ENCODE measurements around the gene TNFAIP2. TPM values are rescaled to one million over a fixed set of nuclear protein-coding genes. Genes with fewer than 3 reads are reported as not detected.

The TNFAIP2 gene
- total and polyA plus RNA-seq, 2 of the 4 experiments (the other 2 are of a cell fraction) = 6.3 to 9.6 TPM

GRCh38 chr14:103136388-103137271 lies 13.4 kb downstream of the TNFAIP2 start (continued):
- TF ChIP-seq MAZ (IDR thresholded peaks at IDR 0.05; ENCODE audit: borderline replicate concordance, low read depth, low read length) (peak; percentile 55; the same call in 1 of the 2 replicates), BHLHE40 (IDR thresholded peaks at IDR 0.05; ENCODE audit: low read depth, low read length) (no peak), CHD1 (IDR thresholded peaks at IDR 0.05; ENCODE audit: low read depth, low read length) (no peak)

GRCh38 chr14:103137689-103138300 lies 14.5 kb downstream of the TNFAIP2 start:
- Histone ChIP-seq H3K18ac (ENCODE audit: low read depth, low read length) (no peak overlapping the region), H3K79me1 (ENCODE audit: low read depth in 1 of 2, low read length in 2 of 2) (no peaks in the 10 kb centered on the region), H3K9me3 (ENCODE audit: control insufficient read depth, insufficient read depth, low read length) (no peaks in the 10 kb centered on the region), H3K4me1 (ENCODE audit: control insufficient read depth, insufficient read depth, low read length) (peaks cover 5% of the 10 kb centered on the region), H3K14ac (replicated peaks; ENCODE audit: low read depth, low read length) (no peak overlapping the region), H3K4ac (ENCODE audit: low read depth, low read length) (peak overlapping the region; percentile 70), H4K20me1 (ENCODE audit: insufficient read depth, low read length) (no peaks in the 10 kb centered on the region), H2BK20ac (ENCODE audit: low read depth, low read length) (0 out of 2 replicates have a peak overlapping the region, but pooled peaks have one; percentile 24), H3K4me2 (ENCODE audit: low read depth, low read length) (no peak overlapping the region), H3K27me3 (ENCODE audit: control insufficient read depth, insufficient read depth, low read length) (peaks cover 6% of the 10 kb centered on the region; the same call in 1 of the 2 replicates), H2AFZ (replicated peaks; ENCODE audit: low read length, poor library complexity) (peak overlapping the region; percentile 38), H4K8ac (ENCODE audit: low read depth in 2 of 2, low read length in 2 of 2) (peak overlapping the region in 1 of 2 experiments; percentile 17; a peak in 1 of 4 replicates), H2AK5ac (ENCODE audit: low read depth, low read length) (peak overlapping the region; percentile 70; the same call in 1 of the 2 replicates), H3K9me1 (ENCODE audit: insufficient read depth, low read length) (peaks cover 7% of the 10 kb centered on the region), H3K23ac (ENCODE audit: low read depth, low read length) (no peak overlapping the region), H4K91ac (ENCODE audit: insufficient read depth, low read depth, low read length) (peak overlapping the region; percentile 39), H3K9ac (ENCODE audit: low read depth, low read length) (no peak overlapping the region), H2AK9ac (replicated peaks; ENCODE audit: low read depth, low read length, poor library complexity) (no peak overlapping the region), H3K4me3 (ENCODE audit: insufficient read depth, low read depth, low read length) (no peak overlapping the region), H4K5ac (ENCODE audit: low read depth, low read length) (no peak overlapping the region), H2BK5ac (ENCODE audit: low read depth, low read length, poor library complexity, severe bottlenecking) (no peak overlapping the region), H2BK15ac (ENCODE audit: low read depth, low read length) (peak overlapping the region; percentile 6; the same call in 1 of the 3 replicates), H3K56ac (ENCODE audit: extremely low read depth, insufficient read depth, low read length) (no peak overlapping the region), H3K36me3 (ENCODE audit: control insufficient read depth, insufficient read depth, low read length) (no peaks in the 10 kb centered on the region), H3K27ac (ENCODE audit: insufficient read depth, low read length) (no peak overlapping the region), H2BK120ac (ENCODE audit: low read depth, low read length) (peak overlapping the region; percentile 44; the same call in 1 of the 2 replicates)
- WGBS, 2 experiments (ENCODE audit: extremely low coverage in 2 of 2, insufficient read length in 1 of 2) = 91% methylated on average over 9 of the region's 22 CpGs; no CpG with 5 or more reads in 1 of the 2 experiments
- no peak for TF ChIP-seq RAD21 (IDR thresholded peaks at IDR 0.05; ENCODE audit: low read length)
- no peak for TF ChIP-seq SMC3 (IDR thresholded peaks at IDR 0.05; ENCODE audit: low read depth, low read length)
- no peak for TF ChIP-seq NFE2L2 (IDR thresholded peaks at IDR 0.05; ENCODE audit: low read depth, low read length)
- TF ChIP-seq MXI1 (IDR thresholded peaks at IDR 0.05; ENCODE audit: borderline replicate concordance, low read depth, low read length) = no peak
- intact Hi-C loops (cut with micrococcal nuclease) (no loop called here), dilution Hi-C loops (cut with HindIII; ENCODE audit: low sequenced_read_pairs, unreplicated experiment) (no loop called here), in situ Hi-C loops (cut with MboI; ENCODE audit: low sequenced_read_pairs) (no loop called here)
- DNase-seq (no peak), ATAC-seq (ENCODE audit: low read depth) (no peak)
- ChIA-PET CTCF (interaction anchor here (1.3 kb wide), 1 partner anchor 33 kb away, joined by 5 read pairs; no protein-coding TSS in a partner anchor), POLR2A (ENCODE audit: unreplicated experiment) (interaction anchor here (0.6 kb wide), 1 partner anchor 197 kb away, joined by 4 read pairs; no protein-coding TSS in a partner anchor)
- no TSS peak for BruUV-seq (replicated peaks)

Data from IMR-90 (cell line).